ENCODE results near the gene TNNI2.
A peak's percentile ranks its signal among the peaks of the same experiment; 100 is the strongest.
"Not testable (repeated sequence)": the region's sequence is repeated elsewhere in the genome, so short reads cannot be mapped to it uniquely, and the experiment has no call there.

TNNI2 gene

GRCh38 chr11:1883346-1884302, 44.8 kb downstream of the TNNI2 start:
- Histone ChIP-seq H3K4me1 (peaks cover 0 to 29% (median 14%) of the 10 kb centered on the region in 4 donors), H3K36me3 (peaks cover 0 to 23% (median 8%) of the 10 kb centered on the region in 3 donors), H3K9me3 (no peaks in the 10 kb centered on the region), H3K4me3 (no peak overlapping the region), H3K27ac (no peak overlapping the region), H3K27me3 (peaks cover 0 to 2% of the 10 kb centered on the region in 2 donors)
- no peak for TF ChIP-seq CTCF (IDR thresholded peaks at IDR 0.05)
- peak in 1 of 2 donors; percentile 48 for DNase-seq
- intact Hi-C loops (cut with DNase I; ENCODE audit: low total_unique reads), result loop anchor here (10.0 kb wide), 1 partner anchor 271 kb away; no protein-coding TSS in a partner anchor

- peak in 1 of 2 donors; percentile 40 for DNase-seq
- H3K36me3 ChIP-seq, result peaks cover 0 to 30% (median 8%) of the 10 kb centered on the region in 3 donors
- H3K4me1 ChIP-seq, result peaks cover 0 to 29% (median 14%) of the 10 kb centered on the region in 4 donors
- H3K9me3 ChIP-seq, result no peaks in the 10 kb centered on the region
- no peak overlapping the region for H3K4me3 ChIP-seq
- H3K27ac ChIP-seq, result no peak overlapping the region
- no peak for TF ChIP-seq CTCF (IDR thresholded peaks at IDR 0.05)
- H3K27me3 ChIP-seq, result peaks cover 0 to 2% of the 10 kb centered on the region in 2 donors
- intact Hi-C loops (cut with DNase I; ENCODE audit: low total_unique reads), result loop anchor here (10.0 kb wide), 1 partner anchor 270 kb away; no protein-coding TSS in a partner anchor
Measured at GRCh38 chr11:1884303-1884700, 45.5 kb downstream of the TNNI2 start.

GRCh38 chr11:1886551-1886950, 47.8 kb downstream of the TNNI2 start:
- H3K9me3 ChIP-seq, DNase-seq, H3K27ac ChIP-seq, H3K4me3 ChIP-seq: not testable (repeated sequence)
- peaks cover 0 to 36% (median 8%) of the 10 kb centered on the region in 3 donors for H3K36me3 ChIP-seq
- intact Hi-C loops (cut with DNase I; ENCODE audit: low total_unique reads), result loop anchor here (2.0 to 10.0 kb wide), 2 partner anchors 46 to 268 kb away; no protein-coding TSS in a partner anchor
- H3K4me1 ChIP-seq, result peaks cover 0 to 11% (median 9%) of the 10 kb centered on the region in 4 donors
- peaks cover 0 to 17% of the 10 kb centered on the region in 2 donors for H3K27me3 ChIP-seq

- intact Hi-C loops (cut with DNase I; ENCODE audit: low total_unique reads), result loop anchor here (2.0 to 10.0 kb wide), 2 partner anchors 47 to 267 kb away; no protein-coding TSS in a partner anchor
- Histone ChIP-seq H3K27ac (no peak overlapping the region), H3K9me3 (no peaks in the 10 kb centered on the region), H3K4me1 (peaks cover 0 to 5% (median 0%) of the 10 kb centered on the region in 4 donors), H3K36me3 (peaks cover 0 to 36% (median 8%) of the 10 kb centered on the region in 3 donors), H3K27me3 (peaks cover 0 to 15% of the 10 kb centered on the region in 2 donors), H3K4me3 (no peak overlapping the region)
- DNase-seq, result no peak
- no peak for TF ChIP-seq CTCF (IDR thresholded peaks at IDR 0.05)
Measured at GRCh38 chr11:1887451-1888346, 48.9 kb downstream of the TNNI2 start.

GRCh38 chr11:1888347-1888753, 49.6 kb downstream of the TNNI2 start:
- H3K4me3 ChIP-seq, result no peak overlapping the region
- peaks cover 0 to 15% of the 10 kb centered on the region in 2 donors for H3K27me3 ChIP-seq
- no peaks in the 10 kb centered on the region for H3K9me3 ChIP-seq
- intact Hi-C loops (cut with DNase I; ENCODE audit: low total_unique reads), result loop anchor here (10.0 kb wide), 1 partner anchor 266 kb away; no protein-coding TSS in a partner anchor
- peaks cover 0 to 36% (median 7%) of the 10 kb centered on the region in 3 donors for H3K36me3 ChIP-seq
- peaks cover 0 to 5% (median 0%) of the 10 kb centered on the region in 4 donors for H3K4me1 ChIP-seq
- TF ChIP-seq CTCF (IDR thresholded peaks at IDR 0.05), result no peak
- no peak for DNase-seq
- no peak overlapping the region for H3K27ac ChIP-seq

All from tibial artery (tissue), 4 donors.